ENCODE data around the gene C15orf40. TPM values are rescaled to one million over a fixed set of nuclear protein-coding genes. Genes with fewer than 3 reads are reported as not detected.
A peak's percentile ranks its signal among the peaks of the same experiment; 100 is the strongest.

C15orf40 gene
- 10 to 100 TPM; 15.4 to 22.1 TPM for total RNA-seq

- no peaks in the 10 kb centered on the region for H3K36me3 ChIP-seq
- under 1% methylated on average over 56 of the region's 64 CpGs for WGBS
- H3K27me3 ChIP-seq (replicated peaks; ENCODE audit: insufficient read depth): no peaks in the 10 kb centered on the region
- peaks cover 5% of the 10 kb centered on the region for H3K4me1 ChIP-seq (replicated peaks)
- H3K27ac ChIP-seq: peak within 1 kb of the TSS; percentile 76 to 82
- H3K4me3 ChIP-seq: peak within 1 kb of the TSS; percentile 85 to 98
- no peaks in the 10 kb centered on the region for H3K9me3 ChIP-seq
- intact Hi-C loops (cut with DNase I): loop anchor here (5.0 kb wide), 1 partner anchor 196 kb away; the partner anchor contains the start of gene HDGFL3
- peak; percentile 88 for DNase-seq (ENCODE audit: low spot score)
- TF ChIP-seq POLR2A (IDR thresholded peaks at IDR 0.05) (peak; percentile 65), CTCF (IDR thresholded peaks at IDR 0.05) (peak; percentile 50 to 94 (median 84)), POLR2AphosphoS5 (IDR thresholded peaks at IDR 0.05) (peak; percentile 96)
These were observed at the start of gene C15orf40 for GRCh38 chr15:83011271-83012075. TSS of gene C15orf40 (minus strand) at chr15:83011639. CDS start at chr15:83011607, 32 bp downstream.

- Histone ChIP-seq H3K27ac (no peak overlapping the region), H3K4me3 (no peak overlapping the region), H3K4me1 (replicated peaks) (no peaks in the 10 kb centered on the region), H3K27me3 (replicated peaks; ENCODE audit: insufficient read depth) (no peaks in the 10 kb centered on the region), H3K36me3 (no peaks in the 10 kb centered on the region), H3K9me3 (no peaks in the 10 kb centered on the region)
- WGBS: 72% methylated on average over 7 of the region's 7 CpGs
- no peak for DNase-seq (ENCODE audit: low spot score)
- intact Hi-C loops (cut with DNase I): no loop called here
- TF ChIP-seq CTCF (IDR thresholded peaks at IDR 0.05) (no peak), POLR2AphosphoS5 (IDR thresholded peaks at IDR 0.05) (no peak), POLR2A (IDR thresholded peaks at IDR 0.05) (no peak)
These were observed 46.4 kb upstream of the C15orf40 start for GRCh38 chr15:83057696-83058376.

- DNase-seq (ENCODE audit: low spot score): no peak
- TF ChIP-seq CTCF (IDR thresholded peaks at IDR 0.05) (no peak), POLR2A (IDR thresholded peaks at IDR 0.05) (no peak), POLR2AphosphoS5 (IDR thresholded peaks at IDR 0.05) (no peak)
- Histone ChIP-seq H3K27ac (no peak overlapping the region), H3K4me1 (replicated peaks) (no peaks in the 10 kb centered on the region), H3K4me3 (no peak overlapping the region), H3K9me3 (no peaks in the 10 kb centered on the region), H3K27me3 (replicated peaks; ENCODE audit: insufficient read depth) (no peaks in the 10 kb centered on the region), H3K36me3 (no peaks in the 10 kb centered on the region)
- WGBS: 80% methylated on average over 1 of the region's 1 CpG
- intact Hi-C loops (cut with DNase I): no loop called here
These were observed 45.6 kb upstream of the C15orf40 start for GRCh38 chr15:83057002-83057401.

GRCh38 chr15:83053151-83053550 is 41.7 kb upstream of the C15orf40 start:
- intact Hi-C loops (cut with DNase I): no loop called here
- H3K27me3 ChIP-seq (replicated peaks; ENCODE audit: insufficient read depth): no peaks in the 10 kb centered on the region
- DNase-seq (ENCODE audit: low spot score): peak; percentile 45
- H3K27ac ChIP-seq: no peak overlapping the region
- TF ChIP-seq CTCF (IDR thresholded peaks at IDR 0.05) (no peak), POLR2AphosphoS5 (IDR thresholded peaks at IDR 0.05) (peak; percentile 92)
- H3K4me1 ChIP-seq (replicated peaks): no peaks in the 10 kb centered on the region
- no peaks in the 10 kb centered on the region for H3K36me3 ChIP-seq
- H3K4me3 ChIP-seq: no peak overlapping the region
- H3K9me3 ChIP-seq: no peaks in the 10 kb centered on the region
